Lung (tissue), 12 donors: ENCODE results near the gene TFDP2. TPM values are rescaled to one million over a fixed set of nuclear protein-coding genes. Genes with fewer than 3 reads are reported as not detected.
"Not testable (repeated sequence)": the region's sequence is repeated elsewhere in the genome, so short reads cannot be mapped to it uniquely, and the experiment has no call there.

Source experiments
- ATAC-seq: fragments of 200-7000 bp; cut with Tn5 transposase; one replicate; pipeline ENCODE4 v1.9.1; 2020; ENCODE audit warnings: moderate number of reproducible peaks; ENCODE audit not compliant: insufficient read depth, low FRiP score
- DNase-seq, 3 donors: peaks; one replicate each; pipeline ENCODE4 v3.0.0-alpha.2; 2013 to 2017
- H3K27ac ChIP-seq, 2 donors: one replicate each; pipeline ENCODE4 v1.5.1; 2013; ENCODE audit warnings: mild to moderate bottlenecking in 2 of 2, moderate library complexity in 2 of 2, control low read depth in 1 of 2, inconsistent platforms in 1 of 2, low read depth in 1 of 2, low read length in 1 of 2
- H3K27me3 ChIP-seq, 3 donors: one replicate each; pipeline ENCODE4 v1.5.1; 2013; ENCODE audit warnings: low read length in 2 of 3; ENCODE audit not compliant: control insufficient read depth in 3 of 3, insufficient read depth in 3 of 3
- H3K36me3 ChIP-seq, 4 donors: one replicate each; pipeline ENCODE4 v1.5.1; 2013; ENCODE audit warnings: low read length in 4 of 4, mild to moderate bottlenecking in 1 of 4, moderate library complexity in 1 of 4; ENCODE audit not compliant: control insufficient read depth in 4 of 4, insufficient read depth in 4 of 4
- H3K4me1 ChIP-seq, 5 donors: one replicate each; pipeline ENCODE4 v1.5.1; 2013; ENCODE audit warnings: low read length in 5 of 5, mild to moderate bottlenecking in 2 of 5, moderate library complexity in 1 of 5; ENCODE audit not compliant: control insufficient read depth in 5 of 5, insufficient read depth in 5 of 5
- H3K4me3 ChIP-seq: one replicate; pipeline ENCODE4 v1.5.1; 2013; ENCODE audit warnings: mild to moderate bottlenecking, control low read depth, moderate library complexity
- H3K9ac ChIP-seq, 2 donors: one replicate each; pipeline ENCODE4 v1.5.1; 2013; ENCODE audit warnings: low read length in 2 of 2, control low read depth in 1 of 2; ENCODE audit not compliant: insufficient read depth in 1 of 2
- H3K9me3 ChIP-seq, 4 donors: one replicate each; pipeline ENCODE4 v1.5.1; 2013; ENCODE audit warnings: low read length in 3 of 4, mild to moderate bottlenecking in 1 of 4, moderate library complexity in 1 of 4; ENCODE audit not compliant: control insufficient read depth in 4 of 4, insufficient read depth in 3 of 4
- CTCF ChIP-seq: IDR thresholded peaks from 2 replicates; pipeline ENCODE4 v1.5.1; 2012; ENCODE audit warnings: mild to moderate bottlenecking; ENCODE audit errors: control extremely low read depth, extremely low read depth
- WGBS, 2 donors: extraction: QIAGEN DNeasy Blood & Tissue Kit; methylation state at CpG; one replicate each; pipeline ENCODE4 v1.1.7; 2013; 5-methylcytosine and 5-hydroxymethylcytosine counted together
- polyA plus RNA-seq, 2 donors: library from polyadenylated mRNA; stranded (reverse); fragments of 200-250 nt; gene quantifications; one replicate each; pipeline ENCODE4 v1.2.1, GENCODE V29; 2013
- total RNA-seq, 2 donors: library from RNA; depleted of rRNA in 1 of 2; stranded (reverse); fragments of >200 nt in 1 of 2; gene quantifications; one replicate each; pipeline ENCODE4 v1.2.1, GENCODE V29; 2014 to 2021
- donor health status: control.
- donor health status: control.
- donor health status: Bipolar disorder and iron deficiency.
- donor health status: healthy.
- donor health status: DM: yes; HTN: yes; CAD: no.

The TFDP2 gene
- total and polyA plus RNA-seq, 4 donors = 8.4 to 94.0 (median 17.0) TPM

GRCh38 chr3:142077155-142077858 lies 72.0 kb downstream of the TFDP2 start:
- TF ChIP-seq CTCF = no peak
- WGBS, 2 donors = 88 to 92% methylated on average over 4 of the region's 4 CpGs
- H3K9ac ChIP-seq = no peak overlapping the region
- no peaks in the 10 kb centered on the region for H3K9me3 ChIP-seq
- no peak for DNase-seq
- peaks cover 0 to 4% (median 0%) of the 10 kb centered on the region in 5 donors for H3K4me1 ChIP-seq
- ATAC-seq = no peak
- H3K27me3 ChIP-seq = no peaks in the 10 kb centered on the region
- peaks cover 0 to 1% (median 0%) of the 10 kb centered on the region in 4 donors for H3K36me3 ChIP-seq
- no peak overlapping the region for H3K4me3 ChIP-seq
- no peak overlapping the region for H3K27ac ChIP-seq

DNA sequence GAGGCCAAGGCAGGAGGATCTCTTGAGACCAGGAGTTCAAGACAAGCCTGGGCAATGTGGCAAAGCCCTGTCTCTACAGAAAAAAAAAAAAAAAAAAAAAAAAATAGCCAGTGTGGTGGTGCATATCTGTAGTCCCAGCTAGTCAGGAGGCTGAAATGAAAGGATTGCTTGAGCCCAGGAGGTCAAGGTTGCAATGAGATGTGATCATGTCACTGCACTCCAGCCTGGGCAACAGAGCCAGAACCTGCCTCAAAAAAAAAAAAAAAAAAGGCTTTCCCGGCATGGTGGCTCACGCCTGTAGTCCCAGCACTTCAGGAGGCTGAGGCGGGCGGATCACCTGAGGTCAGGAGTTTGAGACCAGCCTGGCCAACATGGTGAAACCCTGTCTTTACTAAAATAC lies 73.7 kb downstream of the TFDP2 start:
- not testable (repeated sequence) for H3K4me3 ChIP-seq, H3K36me3 ChIP-seq, H3K27ac ChIP-seq, H3K9ac ChIP-seq, ATAC-seq, DNase-seq, H3K27me3 ChIP-seq, H3K4me1 ChIP-seq, H3K9me3 ChIP-seq
- WGBS, 2 donors = 95 to 97% methylated on average over 3 to 4 of the region's 4 CpGs

DNA sequence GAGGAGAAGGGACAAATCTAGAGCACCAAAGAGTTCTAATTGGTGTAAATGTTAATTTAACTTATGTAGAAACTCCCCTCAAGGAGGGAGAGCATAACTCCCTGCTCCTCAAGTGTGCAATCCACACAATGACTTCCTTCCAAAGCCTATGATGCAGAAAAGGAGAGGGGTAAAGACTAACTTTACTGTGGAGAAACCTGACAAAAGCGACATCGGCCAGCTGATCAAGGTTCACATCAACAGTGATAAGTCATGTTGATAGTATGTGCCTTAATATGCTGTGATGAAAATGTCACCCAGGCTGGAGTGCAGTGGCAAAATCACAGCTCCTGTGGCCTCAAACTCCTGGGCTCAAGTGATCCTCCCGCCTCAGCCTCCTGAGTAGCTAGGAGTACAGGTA lies 76.5 kb downstream of the TFDP2 start:
- Histone ChIP-seq H3K27ac (no peak overlapping the region), H3K9me3 (no peaks in the 10 kb centered on the region), H3K4me1 (no peaks in the 10 kb centered on the region), H3K4me3 (no peak overlapping the region), H3K9ac (no peak overlapping the region), H3K27me3 (no peaks in the 10 kb centered on the region), H3K36me3 (no peaks in the 10 kb centered on the region)
- ATAC-seq (no peak), DNase-seq (no peak)
- no peak for TF ChIP-seq CTCF
- 96 to 97% methylated on average over 3 of the region's 3 CpGs for WGBS, 2 donors

- H3K27me3 ChIP-seq = no peaks in the 10 kb centered on the region
- TF ChIP-seq CTCF = no peak
- no peaks in the 10 kb centered on the region for H3K36me3 ChIP-seq
- WGBS, 2 donors = 100% methylated on average over 1 of the region's 1 CpG
- no peak overlapping the region for H3K4me3 ChIP-seq
- DNase-seq = no peak
- no peak overlapping the region for H3K9ac ChIP-seq
- H3K4me1 ChIP-seq = peaks cover 0 to 1% (median 0%) of the 10 kb centered on the region in 5 donors
- H3K27ac ChIP-seq = no peak overlapping the region
- no peaks in the 10 kb centered on the region for H3K9me3 ChIP-seq
- ATAC-seq = no peak
These were observed 83.4 kb downstream of the TFDP2 start for GRCh38 chr3:142065932-142066331.
